Endothelial cell (in vitro differentiated cells): Measurements from ENCODE around the gene SF1. TPM values are rescaled to one million over a fixed set of nuclear protein-coding genes. Genes with fewer than 3 reads are reported as not detected.
A peak's percentile ranks its signal among the peaks of the same experiment; 100 is the strongest.

ENCODE experiments used
- DNase-seq: peaks from one replicate; pipeline ENCODE4 v3.0.0; 2021; ENCODE audit warnings: low spot score
- H3K27ac Mint-ChIP-seq: one replicate; pipeline ENCODE4 v1.8.0; 2021; ENCODE audit warnings: mixed read lengths, inconsistent platforms; ENCODE audit not compliant: unreplicated experiment
- H3K27me3 Mint-ChIP-seq: one replicate; pipeline ENCODE4 v1.8.0; 2021; ENCODE audit warnings: mild to moderate bottlenecking, moderate library complexity, mixed read lengths, inconsistent platforms; ENCODE audit not compliant: unreplicated experiment
- H3K36me3 Mint-ChIP-seq: one replicate; pipeline ENCODE4 v1.8.0; 2021; ENCODE audit warnings: mild to moderate bottlenecking, low read depth, mixed read lengths, inconsistent platforms; ENCODE audit not compliant: unreplicated experiment
- H3K4me1 Mint-ChIP-seq: one replicate; pipeline ENCODE4 v1.8.0; 2021; ENCODE audit warnings: mild to moderate bottlenecking, mixed read lengths, inconsistent platforms; ENCODE audit not compliant: unreplicated experiment
- H3K4me3 Mint-ChIP-seq: one replicate; pipeline ENCODE4 v1.8.0; 2021; ENCODE audit warnings: mild to moderate bottlenecking, mixed read lengths, inconsistent platforms; ENCODE audit not compliant: unreplicated experiment
- H3K9me3 Mint-ChIP-seq: one replicate; pipeline ENCODE4 v1.8.0; 2021; ENCODE audit warnings: mixed read lengths, inconsistent platforms; ENCODE audit not compliant: unreplicated experiment
- CTCF ChIP-seq: fragments of 200-600 bp; sonication (generic); IDR thresholded peaks from one replicate; pipeline ENCODE4 v1.5.0; 2021; ENCODE audit warnings: antibody characterized with exemption; ENCODE audit not compliant: unreplicated experiment
- long read RNA-seq: library from polyadenylated mRNA; unstranded; transcript quantifications from one replicate; pipeline ENCODE4 v2.0.0, GENCODE V29; 2020; ENCODE audit not compliant: unreplicated experiment
- total RNA-seq: library from RNA; stranded (reverse); fragmentation: NEBNext Ultra II Directional; extraction: Animal tissue kit (Norgen Biotek cat#: 25700); gene quantifications from one replicate; pipeline ENCODE4 v1.2.1, GENCODE V29; 2021; ENCODE audit not compliant: unreplicated experiment

Gene SF1
- total RNA-seq, result 322 TPM
- long read RNA-seq, partial matches to known transcripts, result 3 of 14 reads
- long read RNA-seq, other reads (novel, unspliced or antisense), result 3 of 14 reads

GRCh38 chr11:64778473-64779298 is at the start of gene SF1:
TSS of gene SF1 (minus strand) at chr11:64778542. CDS start at chr11:64778392, 150 bp downstream.
- H3K27ac Mint-ChIP-seq, result peak within 1 kb of the TSS; percentile 99
- peak; percentile 11 for TF ChIP-seq CTCF
- no peaks in the 10 kb centered on the region for H3K9me3 Mint-ChIP-seq
- peaks cover 13% of the 10 kb centered on the region for H3K27me3 Mint-ChIP-seq
- H3K36me3 Mint-ChIP-seq, result peaks cover 31% of the 10 kb centered on the region
- H3K4me3 Mint-ChIP-seq, result peak within 1 kb of the TSS; percentile 98
- H3K4me1 Mint-ChIP-seq, result peaks cover 35% of the 10 kb centered on the region
- peak; percentile 98 for DNase-seq

DNA sequence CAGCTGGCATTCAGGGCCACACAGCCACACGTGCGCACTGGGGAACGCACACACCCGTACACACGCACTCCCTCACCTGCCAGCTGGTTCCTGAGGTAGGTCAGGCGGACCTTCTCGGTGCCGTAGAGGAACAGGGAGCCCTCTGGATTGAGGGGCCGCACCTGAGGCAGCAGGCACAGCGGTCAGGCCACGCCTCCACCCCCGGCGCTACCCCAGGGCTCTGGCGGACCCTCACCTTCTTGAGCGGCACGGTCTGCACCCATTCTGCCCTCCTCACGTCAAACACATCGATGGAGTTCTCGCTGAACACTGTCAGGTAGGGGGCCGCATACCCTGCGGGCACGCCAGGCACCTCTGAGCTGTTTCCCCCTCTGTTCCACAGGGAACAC is 49.1 kb upstream of the SF1 start:
- no peak for DNase-seq
- peaks cover 9% of the 10 kb centered on the region for H3K36me3 Mint-ChIP-seq
- peaks cover 13% of the 10 kb centered on the region for H3K4me1 Mint-ChIP-seq
- H3K4me3 Mint-ChIP-seq, result peak overlapping the region; percentile 65
- H3K9me3 Mint-ChIP-seq, result no peaks in the 10 kb centered on the region
- no peak for TF ChIP-seq CTCF
- peaks cover 16% of the 10 kb centered on the region for H3K27me3 Mint-ChIP-seq
- no peak overlapping the region for H3K27ac Mint-ChIP-seq

DNA sequence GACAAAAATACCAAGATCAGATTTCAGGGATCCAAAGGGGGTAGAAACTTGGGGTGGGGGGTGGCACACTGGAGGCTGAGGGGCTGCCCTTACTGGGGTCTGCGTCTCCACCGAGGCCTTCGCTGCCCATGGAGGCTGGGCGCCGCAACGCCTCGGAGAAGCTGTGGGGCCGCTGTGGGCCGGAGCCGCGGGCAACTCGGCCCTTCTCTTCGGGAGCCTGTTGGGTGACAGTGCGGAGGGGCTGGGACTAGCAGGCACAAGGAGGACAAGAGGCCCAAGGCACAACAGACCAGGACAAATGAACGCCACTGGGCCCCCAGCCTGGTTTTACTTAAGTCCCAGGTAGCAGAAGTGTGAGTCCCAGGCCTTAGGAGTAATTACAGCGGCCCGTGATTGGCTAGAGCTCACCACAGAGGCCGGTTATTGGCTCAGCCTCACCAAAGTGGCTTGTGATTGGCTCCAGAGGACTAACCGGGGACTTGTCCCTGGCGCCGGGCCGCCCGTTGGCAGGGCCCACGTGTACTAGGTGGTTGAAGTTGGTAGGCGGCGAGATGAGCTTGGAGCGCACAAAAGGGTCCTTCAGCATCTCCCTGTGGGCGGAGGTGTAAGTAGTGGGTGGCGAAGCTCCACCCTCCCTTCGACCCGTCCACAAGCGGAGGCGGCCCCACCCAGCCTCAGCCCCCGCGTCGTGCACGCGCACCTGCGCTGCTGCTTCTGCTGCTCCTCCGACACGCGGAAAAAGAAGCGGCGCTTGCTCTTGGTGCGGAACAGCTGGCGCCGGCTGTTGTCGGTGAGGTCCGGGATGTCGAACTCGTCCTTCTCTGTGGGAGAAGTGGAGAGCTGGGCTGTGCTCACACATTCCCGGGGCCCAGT is 48.5 kb upstream of the SF1 start:
- Mint-ChIP-seq H3K27ac (no peak overlapping the region), H3K4me3 (no peak overlapping the region), H3K36me3 (peaks cover 7% of the 10 kb centered on the region), H3K4me1 (peaks cover 13% of the 10 kb centered on the region), H3K27me3 (peaks cover 11% of the 10 kb centered on the region), H3K9me3 (no peaks in the 10 kb centered on the region)
- no peak for TF ChIP-seq CTCF
- DNase-seq, result no peak

- no peaks in the 10 kb centered on the region for H3K9me3 Mint-ChIP-seq
- no peak overlapping the region for H3K27ac Mint-ChIP-seq
- DNase-seq, result no peak
- H3K36me3 Mint-ChIP-seq, result peaks cover 5% of the 10 kb centered on the region
- H3K4me1 Mint-ChIP-seq, result peaks cover 13% of the 10 kb centered on the region
- no peak for TF ChIP-seq CTCF
- no peak overlapping the region for H3K4me3 Mint-ChIP-seq
- peaks cover 11% of the 10 kb centered on the region for H3K27me3 Mint-ChIP-seq
Measured at GRCh38 chr11:64826062-64826461, 47.7 kb upstream of the SF1 start.
